ENCODE data around the gene TTF2. TPM values are rescaled to one million over a fixed set of nuclear protein-coding genes. Genes with fewer than 3 reads are reported as not detected.

The TTF2 gene
- total and polyA plus RNA-seq, 2 of the 8 experiments (the other 6 are each of a cell fraction or from before 2014, with no cell fraction given) = 16.9 to 89.6 TPM

DNA sequence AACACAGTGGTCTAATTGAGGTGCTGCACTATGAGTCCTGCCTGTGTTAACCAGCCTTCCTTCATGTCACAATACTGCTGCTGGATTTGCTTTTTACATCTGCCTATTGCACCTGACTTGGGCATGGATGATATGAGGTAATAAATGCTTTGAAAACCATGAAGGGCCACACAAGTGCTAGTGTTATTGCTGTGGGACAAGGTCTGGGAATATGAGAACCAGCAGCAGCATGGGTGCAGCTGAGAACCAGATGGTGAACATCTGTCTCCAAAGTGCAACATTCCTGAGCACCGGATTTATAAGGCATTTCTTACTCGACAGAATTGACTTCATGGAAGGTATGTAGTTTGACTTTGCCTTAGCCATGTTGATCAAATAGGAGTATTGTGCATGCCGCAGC, 44.9 kb downstream of the TTF2 start:
- H3K4me3 ChIP-seq (ENCODE audit: extremely low read depth in 1 of 4, insufficient read depth in 2 of 4, low read depth in 3 of 4, low read length in 4 of 4) = no peak overlapping the region
- ChIA-PET CTCF (ENCODE audit: partially characterized antibody) (interaction anchor here (0.5 to 1.1 kb wide), 3 partner anchors 17 to 415 kb away, joined by 3 read pairs; no protein-coding TSS in a partner anchor), POLR2A (ENCODE audit: partially characterized antibody) (no interaction called here)
- H3K36me3 ChIP-seq (ENCODE audit: control insufficient read depth in 2 of 4, insufficient read depth in 4 of 4, low read length in 3 of 4) = peaks cover 14 to 67% (median 35%) of the 10 kb centered on the region in 4 experiments
- H3K18ac ChIP-seq (ENCODE audit: extremely low read depth, low read length) = no peak overlapping the region
- H2BK12ac ChIP-seq (ENCODE audit: low read depth, low read length) = no peak overlapping the region
- FAIRE-seq = no peak
- no peaks in the 10 kb centered on the region for H3K79me2 ChIP-seq (ENCODE audit: control insufficient read depth in 1 of 2, insufficient read depth in 2 of 2, low read length in 2 of 2)
- no peaks in the 10 kb centered on the region for H3K4me1 ChIP-seq (replicated peaks in 1 of 4; ENCODE audit: control insufficient read depth in 3 of 4, insufficient read depth in 4 of 4, low read length in 3 of 4)
- H3K27me3 ChIP-seq (replicated peaks in 1 of 4; ENCODE audit: control insufficient read depth in 3 of 4, extremely low read depth in 1 of 4, insufficient read depth in 3 of 4, low read length in 3 of 4) = no peaks in the 10 kb centered on the region
- no peak overlapping the region for H2AFZ ChIP-seq (ENCODE audit: low read length)
- no peaks in the 10 kb centered on the region for H3K9me3 ChIP-seq (ENCODE audit: insufficient read depth in 2 of 2, low read depth in 1 of 2, low read length in 1 of 2)
- H3K14ac ChIP-seq (ENCODE audit: insufficient read length) = no peak overlapping the region
- no peak overlapping the region for H3K27ac ChIP-seq (ENCODE audit: low read depth, low read length)
- H2BK20ac ChIP-seq (ENCODE audit: low read length) = no peak overlapping the region
- no peaks in the 10 kb centered on the region; the same call in 1 of the 2 replicates for H3K23me2 ChIP-seq (ENCODE audit: low read depth, low read length)
- no peak overlapping the region for H3K4me2 ChIP-seq (ENCODE audit: insufficient read depth in 1 of 2, low read depth in 2 of 2, low read length in 2 of 2)
- H2BK15ac ChIP-seq (ENCODE audit: low read length) = no peak overlapping the region
- H2AK5ac ChIP-seq (ENCODE audit: low read depth, low read length) = no peak overlapping the region
- no peak for DNase-seq (ENCODE audit: low read depth in 1 of 2, low spot score in 2 of 2)
- H4K5ac ChIP-seq (ENCODE audit: insufficient read length, low read depth, low read length) = no peak overlapping the region
- H4K20me1 ChIP-seq (replicated peaks in 1 of 2; ENCODE audit: control insufficient read depth in 1 of 2, insufficient read depth in 2 of 2, low read length in 2 of 2) = peaks cover 2 to 3% of the 10 kb centered on the region in 2 experiments
- no peak overlapping the region for H3K23ac ChIP-seq (ENCODE audit: insufficient read length)
- H3K79me1 ChIP-seq (ENCODE audit: low read depth, low read length) = no peaks in the 10 kb centered on the region
- H3K4ac ChIP-seq (replicated peaks; ENCODE audit: insufficient read length, low read depth, low read length) = no peak overlapping the region
- H3K9ac ChIP-seq (replicated peaks in 1 of 4; ENCODE audit: extremely low read depth in 1 of 4, low read depth in 3 of 4, low read length in 3 of 4) = no peak overlapping the region
- WGBS, 2 experiments (ENCODE audit: extremely low coverage in 1 of 2, insufficient coverage in 1 of 2, insufficient read length in 1 of 2, insufficient replicate concordance in 2 of 2, low coverage in 1 of 2, low lambda C conversion rate in 2 of 2, missing lambda C conversion rate in 1 of 2) = 92% methylated on average over 3 of the region's 3 CpGs; no CpG with 5 or more reads in 1 of the 2 experiments
- no peak overlapping the region for H2BK5ac ChIP-seq (ENCODE audit: low read depth, low read length)
- H2BK120ac ChIP-seq (replicated peaks; ENCODE audit: low read depth, low read length) = no peak overlapping the region
- no peak overlapping the region for H4K8ac ChIP-seq (ENCODE audit: extremely low read depth, insufficient read depth, low read length)
- no peak overlapping the region for H4K91ac ChIP-seq (replicated peaks; ENCODE audit: insufficient read length, low read length)
- H3K56ac ChIP-seq (replicated peaks; ENCODE audit: insufficient read length, low read depth, low read length) = no peak overlapping the region
- no peak for TF ChIP-seq EGR1 (IDR thresholded peaks at IDR 0.05; ENCODE audit: borderline replicate concordance, low read depth, low read length)
- no peak for TF ChIP-seq SP2 (IDR thresholded peaks at IDR 0.05; ENCODE audit: low read length)
- TF ChIP-seq E2F6 (IDR thresholded peaks at IDR 0.05) = no peak
- no peak for TF ChIP-seq BCL11A (IDR thresholded peaks at IDR 0.05; ENCODE audit: low read depth in 2 of 2, low read length in 2 of 2)
- no peak for TF ChIP-seq HDAC2 (IDR thresholded peaks at IDR 0.05; ENCODE audit: borderline replicate concordance in 1 of 2, low read depth in 2 of 2, low read length in 2 of 2)
- no peak for TF ChIP-seq RFX5 (IDR thresholded peaks at IDR 0.05; ENCODE audit: borderline replicate concordance, low read depth, low read length)
- no peak for TF ChIP-seq SAP30 (IDR thresholded peaks at IDR 0.05; ENCODE audit: insufficient read depth, insufficient replicate concordance, low read length)
- TF ChIP-seq, protein P1, sequence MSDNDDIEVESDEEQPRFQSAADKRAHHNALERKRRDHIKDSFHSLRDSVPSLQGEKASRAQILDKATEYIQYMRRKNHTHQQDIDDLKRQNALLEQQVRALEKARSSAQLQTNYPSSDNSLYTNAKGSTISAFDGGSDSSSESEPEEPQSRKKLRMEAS (IDR thresholded peaks at IDR 0.05) = no peak
- TF ChIP-seq SIN3A (conservative IDR thresholded peaks at IDR 0.05 in 1 of 2, IDR thresholded peaks at IDR 0.05 in 1 of 2; ENCODE audit: low read depth in 1 of 2, low read length in 2 of 2) = no peak
- TF ChIP-seq USF2 (IDR thresholded peaks at IDR 0.05; ENCODE audit: low read length) = no peak
- no peak for TF ChIP-seq CBX5 (IDR thresholded peaks at IDR 0.05; ENCODE audit: low read depth, low read length)
